Spinal cord (tissue), 10 donors: ENCODE measurements around the gene VASN. TPM values are rescaled to one million over a fixed set of nuclear protein-coding genes. Genes with fewer than 3 reads are reported as not detected.
"Not testable (repeated sequence)": the region's sequence is repeated elsewhere in the genome, so short reads cannot be mapped to it uniquely, and the experiment has no call there.

Experiments
- DNase-seq, 6 donors: peaks; one replicate each; pipeline versions ENCODE4 v3.0.0 to v3.0.0-alpha.2; 2013 to 2015; ENCODE audit warnings: low spot score in 6 of 6, low read depth in 4 of 6
- H3K27ac ChIP-seq: one replicate; pipeline ENCODE4 v1.5.1; 2013; ENCODE audit warnings: low read depth, low read length, control low read depth
- H3K27me3 ChIP-seq: one replicate; pipeline ENCODE4 v1.6.1; 2013; ENCODE audit warnings: low read length; ENCODE audit not compliant: control insufficient read depth, insufficient read depth
- H3K36me3 ChIP-seq: one replicate; pipeline ENCODE4 v1.6.1; 2013; ENCODE audit warnings: low read length; ENCODE audit not compliant: control insufficient read depth, insufficient read depth
- H3K4me1 ChIP-seq: one replicate; pipeline ENCODE4 v1.6.1; 2013; ENCODE audit warnings: low read length; ENCODE audit not compliant: control insufficient read depth, insufficient read depth
- H3K4me3 ChIP-seq: one replicate; pipeline ENCODE4 v1.5.1; 2013; ENCODE audit warnings: low read depth, low read length, control low read depth
- H3K9me3 ChIP-seq: one replicate; pipeline ENCODE4 v1.6.1; 2013; ENCODE audit warnings: low read length; ENCODE audit not compliant: control insufficient read depth, insufficient read depth
- WGBS: methylation state at CpG from one replicate; pipeline ENCODE4 v1.1.5; 2013; ENCODE audit warnings: missing lambda C conversion rate; ENCODE audit not compliant: insufficient coverage; 5-methylcytosine and 5-hydroxymethylcytosine counted together
- polyA plus RNA-seq, 2 donors: library from polyadenylated mRNA; unstranded; fragments of 120-200 nt; gene quantifications; one replicate each; pipeline ENCODE4 v1.2.1, GENCODE V29; 2013; ENCODE audit not compliant: insufficient read length in 2 of 2
- total RNA-seq, 2 donors: library from RNA; depleted of rRNA in 1 of 2; stranded (reverse); fragments of 120-200 nt in 1 of 2; fragments of >200 nt in 1 of 2; gene quantifications; one replicate each; pipeline versions ENCODE4 v1.2.3 to v1.2.4, GENCODE V29; 2013 to 2014
- donor health status: healthy.

Gene VASN
- total and polyA plus RNA-seq, 4 donors = 5.3 to 19.6 (median 9.5) TPM

DNA sequence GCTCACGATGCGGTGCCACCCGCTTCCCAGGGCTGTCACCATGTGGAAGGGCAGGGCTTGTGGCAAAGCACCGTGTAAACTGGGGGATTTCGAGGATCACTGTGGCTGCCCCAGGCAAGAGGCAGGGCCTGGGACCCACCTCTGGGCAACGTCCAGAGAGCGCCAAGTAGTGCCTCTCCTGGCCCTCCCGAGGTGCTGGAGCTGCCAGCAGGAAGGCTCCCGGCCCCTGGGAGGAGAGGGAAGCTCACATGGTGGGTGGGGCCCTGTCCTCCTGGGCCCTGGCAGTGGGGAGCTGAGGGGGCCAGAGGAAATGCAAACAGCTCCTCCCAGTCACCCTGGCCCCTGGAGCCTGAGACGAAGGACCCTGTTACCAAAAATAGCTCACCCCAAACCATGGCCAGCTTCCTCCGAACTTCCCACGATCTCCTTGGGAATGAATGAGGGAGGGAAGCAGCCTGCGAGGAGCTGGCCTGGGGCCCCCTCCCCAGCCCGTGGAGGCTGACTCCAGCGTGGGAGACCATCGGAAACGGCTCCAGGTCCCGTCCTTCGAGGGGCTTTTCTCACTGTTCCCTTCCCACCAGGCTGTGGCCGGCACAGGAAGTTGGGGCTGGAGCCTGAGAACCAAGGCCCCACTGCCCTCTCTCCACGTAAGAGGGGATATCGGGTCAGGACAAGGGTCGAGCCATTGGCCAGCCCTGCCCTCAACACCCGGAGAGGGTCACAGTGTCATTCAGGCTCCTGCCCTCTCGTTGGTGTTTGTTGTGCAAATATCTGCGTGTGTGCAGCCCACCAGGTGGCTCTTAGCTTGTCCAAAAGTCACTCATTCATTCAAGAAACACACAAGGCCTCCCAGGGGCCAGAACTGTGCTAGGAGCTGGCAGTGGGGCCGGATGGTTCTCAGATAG, 17.7 kb downstream of the VASN start:
- Histone ChIP-seq H3K4me1 (peaks cover 46% of the 10 kb centered on the region), H3K4me3 (no peak overlapping the region), H3K9me3 (no peaks in the 10 kb centered on the region), H3K27ac (no peak overlapping the region), H3K36me3 (peaks cover 99% of the 10 kb centered on the region), H3K27me3 (no peaks in the 10 kb centered on the region)
- 56% methylated on average over 19 of the region's 27 CpGs for whole genome bisulfite sequencing
- no peak for DNase-seq

- Histone ChIP-seq H3K4me1 (peaks cover 35% of the 10 kb centered on the region), H3K4me3 (no peak overlapping the region), H3K27me3 (no peaks in the 10 kb centered on the region), H3K27ac (no peak overlapping the region), H3K9me3 (no peaks in the 10 kb centered on the region), H3K36me3 (peaks cover 99% of the 10 kb centered on the region)
- 86% methylated on average over 15 of the region's 18 CpGs for WGBS
- DNase-seq = no peak
These were observed 18.9 kb downstream of the VASN start for GRCh38 chr16:4390266-4391260.

GRCh38 chr16:4391631-4392381, 20.2 kb downstream of the VASN start:
- no peak overlapping the region for H3K4me3 ChIP-seq
- H3K27me3 ChIP-seq = no peaks in the 10 kb centered on the region
- H3K27ac ChIP-seq = no peak overlapping the region
- no peaks in the 10 kb centered on the region for H3K9me3 ChIP-seq
- H3K4me1 ChIP-seq = peaks cover 27% of the 10 kb centered on the region
- 60% methylated on average over 19 of the region's 22 CpGs for WGBS
- DNase-seq = no peak
- H3K36me3 ChIP-seq = peaks cover 89% of the 10 kb centered on the region

DNA sequence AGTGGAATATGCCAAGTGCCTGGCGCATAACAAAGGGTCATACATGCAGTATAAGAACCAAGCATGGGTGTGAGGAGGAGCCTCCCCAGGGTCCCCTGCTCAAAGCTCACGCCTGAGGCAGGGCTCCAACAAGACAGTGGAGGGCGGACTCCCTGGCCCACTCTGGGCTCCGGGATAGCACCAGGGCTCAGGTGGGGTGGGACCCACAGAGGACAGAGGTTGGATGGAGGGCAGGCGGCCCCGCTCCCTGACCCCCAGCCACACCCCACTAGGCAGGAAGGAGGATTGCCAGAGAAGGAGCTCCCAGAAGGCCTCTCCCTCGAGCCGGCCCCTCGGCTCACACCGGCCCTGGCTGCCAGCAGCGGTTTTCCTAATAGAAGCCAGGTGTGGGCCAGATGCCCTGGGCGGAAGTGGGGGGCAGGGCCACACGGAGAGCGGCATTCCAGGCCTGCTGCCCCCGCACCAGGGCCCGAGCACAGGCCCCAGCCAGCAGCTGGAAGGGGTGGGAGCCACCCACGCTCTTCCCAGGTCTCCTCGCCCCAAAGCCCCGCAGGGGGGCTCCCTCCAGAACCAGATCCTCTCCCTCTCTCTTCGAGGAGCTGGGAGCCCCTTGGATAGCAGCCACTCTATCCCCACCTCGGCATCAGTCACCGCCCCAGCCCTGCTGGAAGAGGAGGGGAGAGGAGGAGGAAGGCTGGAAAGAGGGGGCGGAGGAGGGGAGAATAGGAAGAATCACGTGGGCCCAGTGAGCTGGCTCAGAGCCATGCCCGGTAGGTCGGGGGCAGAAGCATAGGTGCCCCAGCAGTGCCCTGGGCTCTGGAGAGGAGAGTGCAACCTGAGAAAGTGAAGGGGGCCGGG, 21.0 kb downstream of the VASN start:
- Histone ChIP-seq H3K27ac (peak overlapping the region; percentile 67), H3K9me3 (no peaks in the 10 kb centered on the region), H3K4me3 (no peak overlapping the region), H3K36me3 (peaks cover 86% of the 10 kb centered on the region), H3K27me3 (no peaks in the 10 kb centered on the region), H3K4me1 (peaks cover 27% of the 10 kb centered on the region)
- DNase-seq = peak in 1 of 6 donors; percentile 37
- WGBS = 46% methylated on average over 22 of the region's 27 CpGs

DNA sequence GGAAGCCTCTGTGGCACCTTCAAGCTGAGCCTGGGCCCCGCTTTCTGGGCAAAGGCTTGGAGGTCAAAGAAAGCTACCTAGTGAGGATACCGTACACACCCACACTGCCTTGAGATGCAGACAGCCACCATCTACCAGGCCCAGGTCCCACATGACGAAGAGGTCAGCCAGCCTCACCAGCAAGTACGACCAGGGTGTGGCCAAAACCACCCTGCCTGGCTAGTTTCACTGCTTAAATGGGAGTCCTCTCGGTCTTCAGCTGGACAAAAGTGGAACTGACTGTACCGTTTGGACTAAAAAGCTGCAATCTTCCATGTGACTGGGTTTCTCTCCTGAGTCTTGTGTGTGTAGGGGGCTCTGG, 21.6 kb downstream of the VASN start:
- no peak for DNase-seq
- Histone ChIP-seq H3K4me3 (no peak overlapping the region), H3K36me3 (peaks cover 84% of the 10 kb centered on the region), H3K9me3 (no peaks in the 10 kb centered on the region), H3K4me1 (peaks cover 27% of the 10 kb centered on the region), H3K27me3 (no peaks in the 10 kb centered on the region), H3K27ac (peak overlapping the region; percentile 67)
- 81% methylated on average over 6 of the region's 6 CpGs for WGBS

DNA sequence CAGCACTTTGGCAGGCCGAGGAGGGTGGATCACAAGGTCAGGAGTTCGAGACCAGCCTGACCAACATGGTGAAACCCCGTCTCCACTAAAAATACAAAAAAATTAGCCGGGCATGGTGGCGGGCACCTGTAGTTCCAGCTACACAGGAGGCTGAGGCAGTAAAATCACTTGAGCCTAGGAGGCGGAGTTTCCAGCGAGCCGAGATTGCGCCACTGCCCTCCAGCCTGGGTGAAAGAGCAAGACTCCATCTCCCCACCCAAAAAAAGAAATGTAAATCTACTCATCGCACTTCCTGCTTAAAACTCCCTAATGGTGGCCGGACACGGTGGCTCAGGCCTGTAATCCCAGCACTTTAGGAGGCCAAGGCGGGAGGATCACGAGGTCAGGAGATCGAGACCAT, 22.2 kb downstream of the VASN start:
- Histone ChIP-seq H3K36me3 (peaks cover 79% of the 10 kb centered on the region), H3K4me1 (peaks cover 27% of the 10 kb centered on the region)
- DNase-seq, H3K27me3 ChIP-seq, H3K27ac ChIP-seq, H3K9me3 ChIP-seq, H3K4me3 ChIP-seq: not testable (repeated sequence)
- whole genome bisulfite sequencing = 94% methylated on average over 11 of the region's 15 CpGs

- H3K4me3 ChIP-seq = no peak overlapping the region
- 82% methylated on average over 9 of the region's 9 CpGs for WGBS
- H3K36me3 ChIP-seq = peaks cover 65% of the 10 kb centered on the region
- DNase-seq = no peak
- peaks cover 19% of the 10 kb centered on the region for H3K4me1 ChIP-seq
- no peak overlapping the region for H3K27ac ChIP-seq
- no peaks in the 10 kb centered on the region for H3K9me3 ChIP-seq
- H3K27me3 ChIP-seq = no peaks in the 10 kb centered on the region
These were observed 23.5 kb downstream of the VASN start for GRCh38 chr16:4395055-4395726.

GRCh38 chr16:4399001-4399730, 27.5 kb downstream of the VASN start:
- H3K27ac ChIP-seq = no peak overlapping the region
- H3K36me3 ChIP-seq = peaks cover 57% of the 10 kb centered on the region
- H3K27me3 ChIP-seq = no peaks in the 10 kb centered on the region
- 95% methylated on average over 2 of the region's 9 CpGs for WGBS
- no peak overlapping the region for H3K4me3 ChIP-seq
- H3K4me1 ChIP-seq = peaks cover 9% of the 10 kb centered on the region
- DNase-seq = peak in 1 of 6 donors; percentile 87
- no peaks in the 10 kb centered on the region for H3K9me3 ChIP-seq
